Kidney epithelial cell (primary cell): ENCODE results near the gene TMEM217. TPM values are rescaled to one million over a fixed set of nuclear protein-coding genes. Genes with fewer than 3 reads are reported as not detected.

Experiments used
- DNase-seq: peaks from one replicate; pipeline ENCODE4 v3.0.0-alpha.2; 2010; ENCODE audit warnings: low read depth
- H3K27me3 ChIP-seq: 2 replicates; pipeline ENCODE4 v1.6.0; 2011; ENCODE audit warnings: low read length; ENCODE audit not compliant: control insufficient read depth, insufficient read depth
- H3K36me3 ChIP-seq: 2 replicates; pipeline ENCODE4 v1.5.1; 2011; ENCODE audit warnings: low read length; ENCODE audit not compliant: control insufficient read depth, insufficient read depth
- H3K4me3 ChIP-seq: 2 replicates; pipeline ENCODE4 v1.5.1; 2011; ENCODE audit warnings: low read depth, mild to moderate bottlenecking, control low read depth, low read length
- CTCF ChIP-seq: IDR thresholded peaks from 2 replicates; pipeline ENCODE4 v1.5.1; 2011; ENCODE audit warnings: mild to moderate bottlenecking, moderate library complexity, low read length, control low read depth, inconsistent platforms; ENCODE audit not compliant: insufficient read depth, poor library complexity, severe bottlenecking
- total RNA-seq: library from RNA; depleted of rRNA; stranded (reverse); fragments of >200 nt; gene quantifications from 2 replicates; pipeline ENCODE4 v1.2.3, GENCODE V29; 2015

The TMEM217 gene
- total RNA-seq, 1 donor from 2014 or later = 2.0 TPM

DNA sequence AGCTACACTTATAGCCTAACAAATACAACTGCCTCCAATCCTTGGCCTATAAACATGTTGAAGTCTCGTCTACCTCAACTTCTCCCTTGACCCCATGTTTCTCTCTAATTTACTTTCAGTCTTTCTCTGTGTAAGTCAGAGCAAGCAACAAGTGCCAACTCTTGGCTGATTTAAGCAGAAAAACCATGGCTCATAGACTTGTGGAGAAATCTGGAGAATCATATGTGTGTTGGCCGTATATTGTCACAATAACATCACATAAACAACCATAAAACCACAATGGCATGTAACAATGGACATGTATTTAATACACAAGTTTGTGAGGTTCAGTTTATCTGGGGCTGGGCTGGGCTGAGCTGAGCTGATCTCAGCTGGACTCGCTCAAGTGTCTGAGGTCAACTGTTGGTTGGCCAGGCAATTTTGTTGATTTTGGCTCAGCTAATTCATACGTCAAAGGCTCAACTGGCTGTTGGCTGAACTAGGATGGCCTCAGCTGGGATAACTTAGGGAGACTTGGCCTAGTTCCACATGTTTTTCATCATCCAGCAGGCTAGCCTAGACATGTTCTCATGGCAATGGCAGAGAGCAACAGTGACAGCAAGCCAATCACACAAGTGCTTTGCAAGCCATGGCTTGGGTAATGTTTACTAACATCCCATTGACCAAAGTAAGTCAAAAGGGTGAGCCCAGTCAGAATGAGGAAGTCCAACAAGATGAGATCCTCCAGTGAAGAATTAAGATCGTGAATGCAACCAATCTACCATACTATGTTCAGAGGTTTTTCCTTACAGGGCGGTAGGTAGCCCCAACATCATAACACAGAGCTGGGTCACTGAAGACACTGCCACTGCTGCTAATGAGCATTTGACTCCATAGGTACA lies 13.3 kb downstream of the TMEM217 start:
- Histone ChIP-seq H3K36me3 (no peaks in the 10 kb centered on the region), H3K27me3 (no peaks in the 10 kb centered on the region), H3K4me3 (no peak overlapping the region)
- TF ChIP-seq CTCF = no peak
- DNase-seq = peak; percentile 82

DNA sequence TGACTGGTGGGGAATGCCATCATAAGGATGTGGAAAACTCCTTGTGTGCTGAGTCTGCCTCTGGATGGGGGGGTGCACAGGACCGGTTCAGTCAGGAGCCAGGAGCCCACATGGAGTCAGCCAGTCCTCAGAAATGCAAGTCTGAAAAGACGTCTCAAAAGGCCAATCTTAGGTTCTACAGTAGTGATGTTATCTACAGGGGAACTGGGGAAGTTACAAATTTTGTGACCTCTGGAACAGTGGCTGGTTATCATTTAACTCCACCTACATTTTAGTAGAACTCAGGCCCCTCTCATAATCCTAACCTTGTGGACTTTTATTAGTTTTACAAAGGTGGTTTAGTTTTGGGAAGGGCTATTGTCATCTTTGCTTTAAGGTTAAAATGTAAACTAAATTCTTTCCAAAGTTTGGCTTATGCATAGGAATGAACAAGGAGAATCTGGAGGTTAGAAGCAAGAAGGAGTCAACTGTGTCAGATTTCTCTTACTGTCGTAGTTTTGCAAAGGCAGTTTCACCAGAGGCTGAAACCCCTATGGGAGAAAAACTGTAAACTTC lies 14.1 kb downstream of the TMEM217 start:
- Histone ChIP-seq H3K36me3 (no peaks in the 10 kb centered on the region), H3K27me3 (no peaks in the 10 kb centered on the region), H3K4me3 (no peak overlapping the region)
- TF ChIP-seq CTCF = no peak
- no peak for DNase-seq

DNA sequence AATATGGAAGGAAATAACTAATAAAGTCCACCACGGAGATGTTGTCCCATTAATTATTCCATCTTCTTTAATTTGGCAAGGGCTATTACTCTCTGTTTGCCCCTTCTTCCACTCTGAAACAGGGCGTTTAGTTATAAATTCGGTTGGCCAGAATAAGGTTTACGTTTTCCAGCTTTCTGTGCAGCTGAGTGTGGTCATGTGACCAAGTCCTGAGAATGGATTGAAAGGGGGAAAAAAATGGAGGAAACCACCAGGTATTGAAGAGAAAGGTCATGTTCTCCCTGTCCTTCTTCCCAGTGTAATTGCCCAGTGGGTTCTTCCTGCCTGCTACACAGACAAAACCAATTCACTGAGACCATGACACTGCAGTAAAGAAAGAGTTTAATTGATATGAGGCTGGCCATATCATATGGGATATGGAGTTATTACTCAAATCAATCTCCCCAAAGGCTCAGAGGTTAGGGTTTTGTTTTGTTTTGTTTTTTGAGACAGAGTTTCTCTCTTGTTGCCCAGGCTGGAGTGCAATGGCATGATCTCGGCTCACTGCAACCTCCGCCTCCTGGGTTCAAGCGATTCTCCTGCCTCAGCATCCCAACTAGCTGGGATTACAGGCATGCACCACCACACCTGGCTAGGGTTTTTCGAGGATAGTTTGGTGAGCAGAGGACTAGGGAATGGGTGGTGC lies 14.7 kb downstream of the TMEM217 start:
- Histone ChIP-seq H3K36me3 (no peaks in the 10 kb centered on the region), H3K27me3 (no peaks in the 10 kb centered on the region), H3K4me3 (no peak overlapping the region)
- no peak for TF ChIP-seq CTCF
- DNase-seq = no peak

- TF ChIP-seq CTCF = no peak
- Histone ChIP-seq H3K4me3 (no peak overlapping the region), H3K27me3 (no peaks in the 10 kb centered on the region), H3K36me3 (no peaks in the 10 kb centered on the region)
- peak; percentile 99 for DNase-seq
These were observed 15.4 kb downstream of the TMEM217 start for GRCh38 chr6:37242429-37243052.

GRCh38 chr6:37241775-37242428 lies 16.0 kb downstream of the TMEM217 start:
- H3K4me3 ChIP-seq = no peak overlapping the region
- DNase-seq = no peak
- no peaks in the 10 kb centered on the region for H3K36me3 ChIP-seq
- no peak for TF ChIP-seq CTCF
- no peaks in the 10 kb centered on the region for H3K27me3 ChIP-seq
